ENCODE data around the gene APBB2. TPM values are rescaled to one million over a fixed set of nuclear protein-coding genes. Genes with fewer than 3 reads are reported as not detected.

APBB2 gene
- total RNA-seq, 2 experiments from 2014 or later: 1.5 to 1.7 TPM

- no peaks in the 10 kb centered on the region for H3K4me1 Mint-ChIP-seq (ENCODE audit: low read depth)
- peaks cover 3% of the 10 kb centered on the region for H3K9me3 Mint-ChIP-seq
- ChIA-PET POLR2A (no interaction called here), CTCF (no interaction called here)
- no peak overlapping the region for H3K4me3 Mint-ChIP-seq
- H3K27me3 Mint-ChIP-seq: no peaks in the 10 kb centered on the region
- intact Hi-C loops (cut with micrococcal nuclease): no loop called here
- H3K27ac Mint-ChIP-seq: no peak overlapping the region
- no peaks in the 10 kb centered on the region for H3K36me3 Mint-ChIP-seq
- DNase-seq: no peak
These were observed 93.8 kb downstream of the APBB2 start for GRCh38 chr4:41120297-41121217.

- Mint-ChIP-seq H3K9me3 (peaks cover 4% of the 10 kb centered on the region), H3K4me1 (ENCODE audit: low read depth) (no peaks in the 10 kb centered on the region), H3K36me3 (no peaks in the 10 kb centered on the region), H3K27me3 (no peaks in the 10 kb centered on the region), H3K27ac (no peak overlapping the region), H3K4me3 (no peak overlapping the region)
- intact Hi-C loops (cut with micrococcal nuclease): no loop called here
- CTCF ChIA-PET: no interaction called here
- no peak for DNase-seq
- POLR2A ChIA-PET: no interaction called here
These were observed 94.5 kb downstream of the APBB2 start for GRCh38 chr4:41119867-41120295.

GRCh38 chr4:41111791-41112190 is 102.6 kb downstream of the APBB2 start:
- POLR2A ChIA-PET: no interaction called here
- Mint-ChIP-seq H3K27me3 (no peaks in the 10 kb centered on the region), H3K27ac (no peak overlapping the region), H3K4me1 (ENCODE audit: low read depth) (no peaks in the 10 kb centered on the region), H3K4me3 (no peak overlapping the region), H3K36me3 (no peaks in the 10 kb centered on the region), H3K9me3 (peaks cover 4% of the 10 kb centered on the region)
- no peak for DNase-seq
- intact Hi-C loops (cut with micrococcal nuclease): no loop called here
- CTCF ChIA-PET: no interaction called here

GRCh38 chr4:41110050-41110449 is 104.3 kb downstream of the APBB2 start:
- no peaks in the 10 kb centered on the region for H3K9me3 Mint-ChIP-seq
- intact Hi-C loops (cut with micrococcal nuclease): no loop called here
- H3K27me3 Mint-ChIP-seq: no peaks in the 10 kb centered on the region
- POLR2A ChIA-PET: no interaction called here
- CTCF ChIA-PET: no interaction called here
- no peak for DNase-seq
- H3K4me3 Mint-ChIP-seq: no peak overlapping the region
- H3K27ac Mint-ChIP-seq: no peak overlapping the region
- H3K36me3 Mint-ChIP-seq: no peaks in the 10 kb centered on the region
- H3K4me1 Mint-ChIP-seq (ENCODE audit: low read depth): no peaks in the 10 kb centered on the region

- no peak for DNase-seq
- ChIA-PET CTCF (no interaction called here), POLR2A (no interaction called here)
- intact Hi-C loops (cut with micrococcal nuclease): no loop called here
- Mint-ChIP-seq H3K36me3 (no peaks in the 10 kb centered on the region), H3K4me3 (no peak overlapping the region), H3K27me3 (no peaks in the 10 kb centered on the region), H3K4me1 (ENCODE audit: low read depth) (no peaks in the 10 kb centered on the region), H3K27ac (no peak overlapping the region), H3K9me3 (no peaks in the 10 kb centered on the region)
These were observed 105.9 kb downstream of the APBB2 start for GRCh38 chr4:41108481-41108880.

- H3K27ac Mint-ChIP-seq: no peak overlapping the region
- no peak for DNase-seq
- H3K4me3 Mint-ChIP-seq: no peak overlapping the region
- no peaks in the 10 kb centered on the region for H3K27me3 Mint-ChIP-seq
- no peaks in the 10 kb centered on the region for H3K4me1 Mint-ChIP-seq (ENCODE audit: low read depth)
- POLR2A ChIA-PET: no interaction called here
- H3K9me3 Mint-ChIP-seq: no peaks in the 10 kb centered on the region
- intact Hi-C loops (cut with micrococcal nuclease): no loop called here
- CTCF ChIA-PET: no interaction called here
- no peaks in the 10 kb centered on the region for H3K36me3 Mint-ChIP-seq
These were observed 107.5 kb downstream of the APBB2 start for GRCh38 chr4:41106694-41107419.

- H3K9me3 Mint-ChIP-seq: no peaks in the 10 kb centered on the region
- intact Hi-C loops (cut with micrococcal nuclease): no loop called here
- POLR2A ChIA-PET: no interaction called here
- H3K4me1 Mint-ChIP-seq (ENCODE audit: low read depth): no peaks in the 10 kb centered on the region
- H3K27me3 Mint-ChIP-seq: no peaks in the 10 kb centered on the region
- DNase-seq: no peak
- H3K27ac Mint-ChIP-seq: no peak overlapping the region
- CTCF ChIA-PET: no interaction called here
- no peak overlapping the region for H3K4me3 Mint-ChIP-seq
- H3K36me3 Mint-ChIP-seq: no peaks in the 10 kb centered on the region
These were observed 108.3 kb downstream of the APBB2 start for GRCh38 chr4:41106081-41106480.

- no peaks in the 10 kb centered on the region for H3K4me1 Mint-ChIP-seq (ENCODE audit: low read depth)
- CTCF ChIA-PET: no interaction called here
- DNase-seq: no peak
- H3K27ac Mint-ChIP-seq: no peak overlapping the region
- intact Hi-C loops (cut with micrococcal nuclease): no loop called here
- no peaks in the 10 kb centered on the region for H3K9me3 Mint-ChIP-seq
- POLR2A ChIA-PET: no interaction called here
- H3K36me3 Mint-ChIP-seq: no peaks in the 10 kb centered on the region
- H3K27me3 Mint-ChIP-seq: no peaks in the 10 kb centered on the region
- H3K4me3 Mint-ChIP-seq: no peak overlapping the region
These were observed 110.2 kb downstream of the APBB2 start for GRCh38 chr4:41104155-41104554.

- no peaks in the 10 kb centered on the region for H3K9me3 Mint-ChIP-seq
- no peaks in the 10 kb centered on the region for H3K27me3 Mint-ChIP-seq
- DNase-seq: no peak
- ChIA-PET CTCF (no interaction called here), POLR2A (no interaction called here)
- H3K4me3 Mint-ChIP-seq: no peak overlapping the region
- H3K36me3 Mint-ChIP-seq: no peaks in the 10 kb centered on the region
- intact Hi-C loops (cut with micrococcal nuclease): no loop called here
- H3K4me1 Mint-ChIP-seq (ENCODE audit: low read depth): no peaks in the 10 kb centered on the region
- no peak overlapping the region for H3K27ac Mint-ChIP-seq
These were observed 110.7 kb downstream of the APBB2 start for GRCh38 chr4:41103657-41104056.

GRCh38 chr4:41102414-41103092 is 111.8 kb downstream of the APBB2 start:
- Mint-ChIP-seq H3K27me3 (no peaks in the 10 kb centered on the region), H3K4me3 (no peak overlapping the region), H3K4me1 (ENCODE audit: low read depth) (no peaks in the 10 kb centered on the region), H3K27ac (no peak overlapping the region), H3K9me3 (no peaks in the 10 kb centered on the region), H3K36me3 (no peaks in the 10 kb centered on the region)
- intact Hi-C loops (cut with micrococcal nuclease): no loop called here
- POLR2A ChIA-PET: no interaction called here
- CTCF ChIA-PET: no interaction called here
- DNase-seq: no peak

GRCh38 chr4:41098093-41099048 is 116.0 kb downstream of the APBB2 start:
- CTCF ChIA-PET: interaction anchor here (0.5 kb wide), 1 partner anchor 114 kb away, joined by 4 read pairs; no protein-coding TSS in a partner anchor
- no peaks in the 10 kb centered on the region for H3K4me1 Mint-ChIP-seq (ENCODE audit: low read depth)
- POLR2A ChIA-PET: no interaction called here
- DNase-seq: no peak
- no peak overlapping the region for H3K27ac Mint-ChIP-seq
- no peaks in the 10 kb centered on the region for H3K9me3 Mint-ChIP-seq
- no peaks in the 10 kb centered on the region for H3K36me3 Mint-ChIP-seq
- peaks cover 4% of the 10 kb centered on the region for H3K27me3 Mint-ChIP-seq
- H3K4me3 Mint-ChIP-seq: no peak overlapping the region
- intact Hi-C loops (cut with micrococcal nuclease): no loop called here

- H3K36me3 Mint-ChIP-seq: no peaks in the 10 kb centered on the region
- no peak overlapping the region for H3K4me3 Mint-ChIP-seq
- H3K27ac Mint-ChIP-seq: no peak overlapping the region
- ChIA-PET POLR2A (no interaction called here), CTCF (no interaction called here)
- no peak for DNase-seq
- no peaks in the 10 kb centered on the region for H3K4me1 Mint-ChIP-seq (ENCODE audit: low read depth)
- H3K27me3 Mint-ChIP-seq: peaks cover 4% of the 10 kb centered on the region
- H3K9me3 Mint-ChIP-seq: no peaks in the 10 kb centered on the region
- intact Hi-C loops (cut with micrococcal nuclease): no loop called here
These were observed 118.4 kb downstream of the APBB2 start for GRCh38 chr4:41095973-41096372.

Measured in activated CD4-positive, alpha-beta memory T cell treated with anti-CD3 and anti-CD28 coated beads for 36 hours (primary cell).